ENCODE measurements around the gene FBXW4.
A peak's percentile ranks its signal among the peaks of the same experiment; 100 is the strongest.

The FBXW4 gene

DNA sequence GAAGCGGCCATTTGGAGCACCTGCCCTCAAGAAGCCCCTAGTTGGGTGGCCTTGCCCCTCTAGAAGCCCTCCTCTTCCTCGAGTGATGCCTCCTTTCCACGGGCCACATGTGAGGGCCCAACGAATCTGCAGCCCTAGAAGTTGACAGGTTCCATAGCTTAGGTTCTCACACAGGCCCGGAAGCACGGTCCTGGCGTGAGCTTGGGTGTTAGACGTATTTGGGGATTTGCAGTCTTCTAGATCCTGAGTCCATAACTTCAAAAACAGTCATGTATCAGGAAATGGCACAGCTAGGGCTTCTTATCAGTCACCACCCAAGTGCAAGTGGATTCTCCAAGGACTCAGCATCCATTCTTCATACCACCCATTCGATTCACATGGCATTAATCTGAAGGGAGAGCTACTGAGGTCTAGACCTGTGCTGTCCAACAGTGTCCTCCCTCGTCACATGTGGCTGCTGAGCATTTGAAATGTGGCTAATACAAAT, 477 bp upstream of the FBXW4 start:
- no peak for DNase-seq

DNA sequence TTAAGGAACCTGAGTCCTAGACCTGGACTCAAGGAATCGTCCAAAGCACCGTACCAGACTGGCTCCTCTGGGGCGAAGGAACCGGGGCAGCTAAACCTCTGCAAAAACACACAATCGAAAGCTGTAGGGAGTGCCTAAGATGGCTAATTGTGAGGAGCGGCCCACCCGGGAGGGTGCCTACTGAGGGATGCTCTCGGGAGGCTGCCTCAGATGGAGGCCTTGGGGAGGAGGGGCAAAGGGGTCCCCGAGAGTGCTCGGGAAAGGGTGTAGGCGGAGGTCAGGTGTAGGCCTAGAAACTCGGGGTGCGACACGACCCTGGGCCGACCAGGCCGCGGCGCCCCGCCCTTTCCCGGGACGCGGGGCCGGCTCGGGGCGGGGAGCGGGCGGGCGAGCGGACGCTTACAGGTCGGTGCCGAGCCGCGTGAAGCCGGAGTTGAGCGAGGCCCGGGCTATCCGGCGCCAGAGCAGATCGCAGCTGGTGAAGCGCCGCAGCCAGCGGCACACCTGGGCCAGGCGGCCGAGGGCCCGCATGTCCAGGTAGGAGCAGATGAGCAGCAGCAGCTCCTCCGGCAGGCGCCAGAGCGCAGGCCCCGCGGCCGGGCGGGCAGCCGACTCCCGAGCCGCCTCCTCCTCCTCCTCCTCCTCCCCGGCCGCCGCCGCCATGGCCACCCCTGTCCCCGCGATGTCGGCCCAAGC, 844 bp downstream of the FBXW4 start:
- peak in 1 of 2 experiments; percentile 58 for DNase-seq

DNA sequence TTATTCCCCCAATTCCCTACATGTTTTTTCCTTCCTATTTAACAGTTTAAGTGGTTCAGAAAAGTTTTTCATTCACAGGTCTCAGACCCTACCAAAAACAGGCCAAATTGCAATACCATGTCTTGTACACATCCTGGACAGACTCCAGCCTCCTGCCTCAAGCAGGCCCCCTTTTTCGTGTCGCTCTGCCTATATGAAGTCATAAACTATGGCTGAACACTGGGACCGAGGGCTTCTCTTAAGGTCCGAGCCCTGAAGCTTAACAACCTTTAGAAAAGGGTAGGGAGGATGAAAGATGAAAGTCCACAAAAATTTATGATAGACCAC, 1.4 kb downstream of the FBXW4 start:
- no peak for DNase-seq

DNA sequence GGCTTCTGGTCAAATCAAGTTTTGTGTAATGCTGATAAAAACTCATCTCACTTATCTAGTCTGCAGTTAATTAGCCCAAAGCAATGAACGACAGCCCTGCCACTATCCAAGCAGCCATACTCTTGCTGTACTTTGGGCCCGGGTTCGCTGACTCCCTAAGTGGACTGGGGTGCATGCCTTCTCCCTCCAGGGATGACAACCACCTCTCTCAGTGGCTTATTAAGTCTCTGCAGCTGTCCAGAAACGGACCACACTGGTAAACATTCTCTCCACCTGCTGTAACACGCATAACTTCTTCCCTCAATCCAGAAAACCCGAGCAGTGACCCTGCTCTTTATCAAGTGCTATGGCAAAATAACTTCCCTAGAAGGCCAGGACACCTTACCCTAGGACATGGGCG, 3.9 kb downstream of the FBXW4 start:
- no peak for DNase-seq

DNA sequence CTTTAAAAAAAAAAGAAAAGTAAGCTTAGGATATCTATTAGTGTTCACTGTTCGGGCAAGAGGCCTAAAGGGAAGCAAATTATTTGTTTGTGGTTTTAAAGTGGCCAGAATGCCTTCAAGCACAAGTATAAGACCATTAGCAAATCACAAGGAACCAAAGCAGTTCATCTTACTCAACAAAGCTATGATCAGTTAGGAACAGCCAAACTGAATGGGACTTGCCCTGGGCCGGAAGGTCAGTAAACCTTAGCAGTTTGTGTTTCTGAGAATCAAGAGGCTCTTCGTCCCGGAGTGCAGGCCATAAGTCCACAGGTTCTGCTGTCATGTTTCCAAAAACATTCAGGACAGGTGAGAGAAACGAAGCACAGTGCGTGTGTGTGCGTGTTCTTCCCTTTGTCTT, 4.5 kb downstream of the FBXW4 start:
- no peak for DNase-seq

DNA sequence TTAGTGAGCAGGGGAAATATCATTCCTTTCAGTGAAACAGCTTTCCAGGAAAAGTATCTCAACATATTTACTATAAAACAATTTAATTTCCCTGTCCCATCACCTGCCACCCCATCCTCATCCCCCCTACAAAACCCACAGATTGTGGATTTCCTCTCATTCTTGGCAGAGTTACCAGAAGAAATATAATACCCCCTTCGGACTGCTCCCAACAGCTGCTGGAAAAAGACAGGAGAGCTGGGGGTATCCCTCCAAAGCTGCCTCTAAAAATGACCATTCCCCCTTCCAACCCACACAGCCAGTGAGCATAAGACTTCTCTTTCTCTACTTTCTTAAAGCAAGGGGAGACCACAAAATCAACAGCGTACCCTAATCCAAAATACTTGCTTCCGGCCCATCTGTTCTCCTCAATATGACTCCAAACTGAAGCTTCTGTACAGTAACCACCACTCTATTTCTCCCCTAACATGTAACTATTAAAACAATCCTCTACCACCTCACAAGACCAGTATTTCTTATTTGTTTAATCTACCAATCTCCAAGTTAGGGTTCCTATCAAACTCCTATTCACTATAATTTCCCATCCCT, 7.8 kb downstream of the FBXW4 start:
- no peak for DNase-seq

DNA sequence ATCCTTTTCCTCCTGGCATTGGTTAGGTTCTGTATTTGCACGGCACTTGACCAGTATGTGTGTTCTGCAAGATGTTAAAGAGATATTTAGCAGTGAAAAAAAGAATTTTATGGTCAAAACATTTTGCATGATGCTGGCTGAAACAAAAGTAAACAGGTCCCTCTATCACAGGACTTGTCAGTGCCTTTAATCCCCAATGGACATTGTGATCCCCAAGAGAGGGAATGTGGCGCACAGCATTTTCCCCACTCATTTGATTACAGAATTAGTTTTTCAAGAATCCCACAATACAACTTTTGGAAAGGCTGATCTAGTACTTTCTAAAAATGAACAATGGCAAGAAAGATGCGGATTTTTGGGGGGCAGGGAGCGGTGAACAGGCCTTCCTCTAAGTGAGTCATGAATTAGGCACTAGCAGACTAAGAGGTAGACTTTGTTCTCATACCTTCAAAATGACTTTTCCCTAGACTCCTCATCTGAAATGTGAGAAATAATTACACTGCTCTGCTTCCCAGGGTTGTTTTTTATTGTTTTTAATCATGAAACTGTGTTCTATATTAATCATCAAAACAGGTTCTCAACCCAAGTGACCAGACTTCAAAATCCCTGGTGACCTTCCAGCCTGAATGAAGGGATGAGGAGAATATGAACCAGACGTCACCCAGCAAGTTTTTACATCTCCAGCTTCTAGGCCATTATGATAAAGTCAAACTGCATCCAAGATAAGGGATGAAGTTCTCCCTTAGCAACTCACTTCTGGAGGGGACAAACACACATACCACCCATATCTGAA, 8.6 kb downstream of the FBXW4 start:
- no peak for DNase-seq

DNA sequence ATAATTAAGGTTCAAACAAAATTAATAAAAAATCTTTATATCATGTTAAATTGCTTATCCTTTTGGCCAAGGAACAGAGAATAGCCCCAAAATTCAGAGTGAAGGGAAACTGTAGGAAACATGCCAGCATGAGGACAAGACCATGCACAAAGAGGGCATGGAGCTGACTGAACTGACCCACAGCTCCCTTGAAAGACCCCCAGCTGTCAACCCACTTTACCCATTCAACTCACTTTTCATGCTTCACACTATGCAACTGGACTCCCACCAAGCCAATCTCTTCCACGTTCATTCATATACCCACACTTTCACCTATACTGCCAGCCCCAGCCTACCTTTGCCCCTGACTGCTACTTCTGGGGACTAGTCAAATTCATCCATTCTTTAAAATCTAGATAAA, 10.2 kb downstream of the FBXW4 start:
- no peak for DNase-seq

DNA sequence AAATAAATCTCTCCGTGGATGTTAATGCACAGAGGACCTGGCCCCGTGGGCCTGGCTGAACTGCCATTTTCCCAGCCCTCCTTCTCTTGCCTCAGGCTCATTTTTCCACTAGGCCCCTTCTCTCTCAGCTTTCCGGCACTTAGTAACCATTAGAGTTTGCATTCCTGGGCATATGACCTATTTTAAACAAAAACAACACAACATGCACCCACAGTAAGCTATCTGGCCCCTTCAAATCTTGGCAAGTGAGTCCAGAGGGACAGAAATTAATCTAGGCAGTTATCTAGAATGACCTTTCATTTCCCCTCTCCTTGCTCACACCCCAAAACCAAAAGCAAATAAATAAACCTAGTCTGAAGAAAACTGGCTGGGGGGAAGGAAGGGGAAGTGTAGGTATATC, 11.7 kb downstream of the FBXW4 start:
- no peak for DNase-seq

DNA sequence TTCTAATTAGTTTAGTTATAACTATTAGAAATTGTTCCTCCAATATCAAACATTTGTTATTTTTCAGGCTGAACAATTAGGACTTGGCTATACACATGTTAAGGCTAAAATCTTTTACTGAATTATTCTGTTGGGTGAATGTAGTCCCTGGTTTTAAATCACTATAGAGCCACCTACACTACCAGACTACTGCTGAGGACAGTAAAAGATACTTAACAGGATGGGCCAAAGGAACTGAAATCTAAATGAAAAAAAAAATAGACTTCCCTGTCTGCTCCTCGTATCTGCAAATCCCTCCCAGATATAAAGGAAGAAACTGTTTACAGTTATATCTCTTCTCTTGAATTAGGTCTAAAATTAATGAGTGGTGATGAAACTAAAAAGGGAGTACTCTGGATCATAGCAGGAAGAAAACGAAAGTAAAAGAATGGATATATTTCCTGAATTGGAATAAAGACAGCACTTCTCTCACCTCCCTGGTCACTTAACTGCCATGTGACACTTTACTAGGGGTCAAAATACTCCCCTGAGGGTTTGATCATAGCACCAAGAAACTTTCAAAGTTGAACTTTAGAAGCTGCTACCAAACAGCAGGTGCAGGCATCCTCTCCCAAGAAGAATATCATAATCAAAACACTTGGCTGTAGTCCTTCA, 12.7 kb downstream of the FBXW4 start:
- no peak for DNase-seq

DNA sequence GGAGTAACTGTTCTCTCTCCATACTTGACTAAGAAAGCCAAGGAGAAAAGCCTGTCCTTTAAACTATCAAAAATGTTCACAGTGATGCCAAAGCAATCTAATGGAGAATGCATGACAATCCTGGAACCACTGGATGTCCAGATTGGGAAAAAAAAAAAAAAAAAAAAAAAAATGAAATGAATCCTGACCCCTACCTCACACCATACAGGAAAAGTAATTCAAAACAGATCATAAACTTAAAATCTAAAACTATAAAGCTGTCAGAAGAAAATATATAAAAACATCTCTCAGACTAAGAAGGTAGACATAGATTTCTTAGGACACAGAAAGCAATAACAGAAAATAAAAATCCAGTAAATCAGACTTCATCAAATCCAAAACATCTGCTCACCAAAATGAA, 18.4 kb downstream of the FBXW4 start:
- DNase-seq = no peak

DNA sequence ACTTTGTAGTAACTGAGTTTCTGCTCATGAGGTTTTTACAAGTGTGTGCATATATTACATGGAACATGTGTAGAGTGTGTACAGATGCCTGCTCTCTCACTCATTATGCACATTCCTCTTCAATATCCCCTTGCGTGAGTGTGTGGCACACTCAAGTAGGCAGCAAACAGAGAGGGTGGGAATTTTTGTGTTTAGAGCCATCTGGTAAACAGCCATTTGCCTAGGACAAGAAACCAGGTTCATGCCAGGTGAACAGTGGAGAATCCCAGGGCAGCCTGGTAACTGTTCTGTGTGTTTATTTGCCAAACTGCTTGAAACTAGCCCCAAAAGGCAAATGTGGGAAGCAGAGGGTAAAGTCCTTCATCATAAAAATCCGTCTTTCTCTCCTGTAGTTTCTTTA, 19.9 kb downstream of the FBXW4 start:
- DNase-seq = no peak

DNA sequence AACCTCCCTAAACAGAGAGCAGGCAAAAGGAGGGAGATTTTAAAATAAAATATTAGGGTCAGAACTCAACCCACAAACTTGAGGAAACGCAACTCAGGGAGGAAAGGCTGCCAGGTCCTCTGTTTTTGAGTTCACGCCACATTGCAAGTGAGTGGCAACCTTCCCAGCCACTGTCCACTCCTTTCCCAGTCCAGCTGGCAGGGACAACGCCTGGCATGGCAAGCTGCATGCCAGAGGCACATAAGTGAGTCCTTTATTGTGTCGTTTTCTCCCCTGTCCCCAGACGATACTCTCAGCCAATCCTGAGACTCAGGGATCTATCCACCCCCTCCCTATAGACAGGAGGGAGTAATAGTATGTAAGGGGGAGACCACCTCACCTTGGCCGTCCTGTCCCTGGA, 22.4 kb downstream of the FBXW4 start:
- no peak for DNase-seq

DNA sequence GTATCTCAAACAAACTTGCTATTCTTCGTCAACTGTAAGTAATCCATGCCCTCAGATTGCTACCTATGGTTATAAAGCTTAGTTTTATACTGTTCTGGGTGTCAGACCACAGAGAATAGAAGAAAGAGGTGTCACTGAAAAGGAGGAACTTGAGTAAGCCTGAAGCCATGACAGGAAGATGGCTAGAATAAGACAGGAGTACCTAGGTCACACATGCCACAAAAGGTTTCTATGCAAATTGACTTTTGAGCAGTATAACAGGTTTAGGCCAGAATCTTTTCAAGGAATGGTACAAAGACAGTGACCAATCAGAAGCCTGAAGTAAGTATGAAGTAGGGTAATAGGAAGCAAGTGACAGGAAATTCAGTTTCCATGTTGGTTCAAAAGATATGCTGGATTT, 23.5 kb downstream of the FBXW4 start:
- no peak for DNase-seq

DNA sequence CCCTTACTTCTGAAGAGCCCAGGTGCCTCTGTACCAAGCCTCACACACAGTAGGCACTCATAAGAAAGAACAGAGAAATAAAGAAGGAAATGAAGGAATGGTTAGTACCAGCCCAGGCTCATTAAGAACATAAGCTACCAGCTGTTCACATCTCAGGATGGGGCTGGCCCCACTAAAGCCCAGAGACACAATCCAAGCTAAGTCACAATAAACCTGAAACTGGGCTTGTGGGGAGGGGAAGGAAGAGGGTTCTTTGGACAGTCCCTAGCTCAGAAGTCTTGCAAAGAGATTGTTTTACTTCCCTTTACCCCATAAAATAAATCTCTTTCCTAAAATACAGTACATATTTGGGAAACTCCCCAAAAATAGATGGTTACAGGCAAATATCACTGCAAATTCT, 24.3 kb downstream of the FBXW4 start:
- DNase-seq = no peak

DNA sequence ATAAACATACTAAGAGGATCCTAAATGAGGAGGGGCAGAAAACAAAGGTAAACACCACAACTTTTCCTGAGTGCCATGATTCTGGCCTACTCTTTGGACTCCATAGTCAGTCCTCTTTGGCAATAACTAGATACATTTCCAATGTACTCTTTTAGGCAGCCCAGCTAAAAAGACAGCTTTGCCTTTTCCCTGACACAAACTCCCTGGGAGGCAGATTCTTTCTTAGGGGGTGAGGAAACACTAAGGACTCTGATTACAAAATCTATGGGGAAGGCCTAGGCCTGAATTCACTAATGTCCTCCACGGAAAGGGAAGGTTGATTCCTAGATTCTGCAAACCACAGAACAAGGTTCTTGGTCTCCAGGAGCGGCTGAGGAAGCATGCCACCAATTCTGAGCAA, 25.8 kb downstream of the FBXW4 start:
- no peak for DNase-seq

DNA sequence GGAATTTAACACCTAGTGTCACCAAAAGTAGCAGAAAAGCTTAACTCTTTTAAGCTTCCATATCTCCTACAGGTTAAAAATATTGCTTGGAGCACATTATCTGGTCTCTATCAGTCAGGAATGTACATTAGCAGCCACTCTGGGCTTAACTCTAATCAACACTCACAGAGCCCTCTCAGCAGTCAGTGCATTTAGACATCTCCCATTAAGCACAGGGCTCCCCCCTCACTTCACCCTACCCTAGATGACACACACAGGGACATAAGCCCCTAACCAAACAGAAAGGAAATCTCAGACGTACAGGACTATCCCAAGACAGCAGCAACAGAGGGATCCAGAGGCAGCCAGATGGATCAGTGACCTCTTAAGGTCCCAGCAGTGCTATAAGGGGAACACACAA, 26.4 kb downstream of the FBXW4 start:
- no peak for DNase-seq

DNA sequence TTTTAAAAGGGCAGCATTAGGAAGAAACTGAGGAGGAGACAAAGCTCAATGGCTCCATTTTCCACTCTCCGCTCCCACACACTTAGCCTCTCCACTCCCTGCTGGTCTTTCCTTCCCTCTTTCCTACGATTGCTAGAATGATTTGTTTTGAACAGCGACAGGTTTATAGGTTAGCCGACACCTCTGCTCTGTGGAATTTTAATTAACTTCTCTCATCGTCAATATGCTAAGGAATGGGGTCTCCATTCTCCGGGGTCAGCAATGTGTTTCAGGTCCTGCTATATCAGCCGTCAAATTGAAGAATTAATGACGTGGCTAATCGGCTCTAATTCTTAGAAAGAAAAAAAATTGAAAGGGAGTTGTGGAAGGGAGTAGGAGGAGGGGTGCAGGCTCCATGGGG, 28.9 kb downstream of the FBXW4 start:
- no peak for DNase-seq

DNA sequence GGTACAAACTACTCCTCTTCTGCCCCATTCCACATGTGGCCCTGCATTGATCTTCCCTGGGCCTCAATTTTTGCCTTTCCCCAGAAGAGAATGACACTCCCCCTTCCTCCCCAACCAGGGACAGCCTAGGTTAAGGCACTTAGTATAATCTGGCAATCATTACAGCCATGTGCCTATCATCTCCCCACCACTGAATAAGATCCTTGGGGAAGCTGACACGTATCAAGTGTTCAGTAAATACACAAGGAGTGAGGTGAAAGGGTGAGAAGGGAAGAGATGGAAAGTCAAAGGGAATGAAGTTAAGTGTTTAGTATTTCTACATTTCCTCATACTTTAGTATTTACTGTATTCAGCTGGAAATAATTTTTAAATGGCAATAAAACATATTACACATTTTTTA, 31.9 kb downstream of the FBXW4 start:
- no peak for DNase-seq

DNA sequence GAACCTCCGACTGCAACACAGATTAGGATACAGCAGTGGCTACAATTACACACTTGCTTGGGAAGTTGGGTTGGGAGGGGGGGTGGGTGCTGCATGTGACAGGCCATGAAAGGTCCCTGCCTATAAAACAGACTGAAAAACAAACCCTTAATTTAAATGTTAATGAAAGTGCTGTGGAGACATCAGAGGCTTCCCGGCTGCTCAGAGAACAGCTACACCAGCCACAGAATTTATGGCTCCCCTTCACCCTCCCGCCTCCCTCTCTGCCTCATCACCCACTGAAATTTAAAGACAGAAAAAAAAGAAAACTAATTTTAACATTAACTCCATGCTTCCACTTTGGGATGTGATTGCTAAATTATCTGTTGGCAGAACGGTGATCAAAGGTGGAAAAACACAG, 34.7 kb downstream of the FBXW4 start:
- no peak for DNase-seq

DNA sequence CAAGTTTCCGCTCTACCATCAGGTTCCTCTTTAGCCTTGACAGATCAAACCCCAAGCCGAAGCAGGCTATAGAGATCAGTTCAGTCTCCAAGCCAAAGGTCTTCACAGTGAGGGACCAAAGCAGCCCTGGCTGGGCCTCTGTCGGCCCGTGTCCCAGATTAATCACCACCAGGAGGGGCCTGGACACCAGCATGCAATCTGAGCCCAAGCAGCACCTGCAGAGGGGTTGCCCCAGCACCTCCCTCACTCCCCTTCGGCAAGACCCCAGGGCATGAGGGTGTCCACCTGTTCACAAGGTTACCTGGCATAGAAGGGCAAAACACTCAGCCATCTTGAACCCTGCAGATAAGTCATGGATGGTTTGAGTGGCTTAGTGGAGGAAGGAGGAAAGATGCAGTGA, 36.0 kb downstream of the FBXW4 start:
- no peak for DNase-seq

DNA sequence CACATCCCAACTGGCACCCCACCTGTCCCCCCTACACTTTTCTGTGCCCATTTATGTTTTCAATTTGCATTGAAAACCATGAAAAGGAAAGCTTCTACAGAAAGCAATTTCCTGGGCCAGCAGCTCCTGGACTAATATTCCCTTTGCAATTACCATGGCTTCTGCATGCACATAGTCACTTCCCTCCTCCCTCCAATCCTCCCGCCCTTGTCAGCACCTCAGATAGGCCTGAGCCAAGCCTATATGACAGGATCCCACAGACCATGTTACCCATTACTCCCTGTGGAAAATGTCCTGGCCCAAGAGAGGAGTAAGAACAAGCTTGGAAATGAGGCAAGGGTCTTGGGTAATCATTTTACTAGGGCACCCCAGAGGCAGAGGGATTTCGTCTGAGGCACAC, 38.1 kb downstream of the FBXW4 start:
- DNase-seq = no peak

DNA sequence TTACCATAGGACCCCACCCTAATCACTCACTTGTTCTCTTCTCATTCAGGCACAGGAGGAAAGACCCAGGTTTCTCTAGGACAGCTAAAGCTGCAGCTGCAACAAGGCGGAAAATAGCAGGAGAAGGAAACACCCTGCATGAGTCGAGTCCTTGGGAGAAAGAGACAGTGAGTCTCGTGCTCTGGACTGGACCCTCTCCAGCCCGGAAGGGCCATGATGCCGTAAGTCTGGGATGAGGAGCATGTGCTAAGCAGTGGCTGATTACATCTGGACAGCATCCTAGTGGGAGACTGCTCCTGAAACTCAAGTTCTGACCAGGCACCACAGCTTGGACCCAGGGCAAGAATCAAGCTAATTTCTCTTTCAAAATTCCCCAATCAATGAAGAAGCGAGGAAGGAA, 39.4 kb downstream of the FBXW4 start:
- DNase-seq = no peak

DNA sequence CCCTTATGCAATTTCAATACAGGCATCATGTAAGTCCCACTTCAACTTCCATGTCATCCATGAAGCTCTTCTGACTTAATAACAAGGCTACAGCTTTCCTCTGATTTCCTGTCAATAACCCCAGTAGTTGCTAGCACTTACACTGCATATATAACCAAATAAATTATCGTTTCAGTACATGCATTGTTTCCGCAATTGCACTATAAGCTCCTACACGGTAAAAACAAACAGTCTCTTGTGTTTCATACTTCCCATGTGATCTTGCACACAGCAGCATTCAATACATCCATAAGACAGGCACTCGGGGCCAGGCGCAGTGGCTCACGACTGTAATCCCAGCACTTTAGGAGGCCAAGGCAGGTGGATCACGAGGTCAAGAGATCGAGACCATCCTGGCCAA, 41.4 kb downstream of the FBXW4 start:
- no peak for DNase-seq
